ENCODE data around the gene TMIGD1. TPM values are rescaled to one million over a fixed set of nuclear protein-coding genes. Genes with fewer than 3 reads are reported as not detected.

TMIGD1 gene
- total and polyA plus RNA-seq, 10 of the 15 experiments (the other 5 are each of a cell fraction or from before 2014, with no cell fraction given), result not detected

GRCh38 chr17:30363715-30364202, 29.9 kb upstream of the TMIGD1 start (continued):
- TF ChIP-seq, protein P1, sequence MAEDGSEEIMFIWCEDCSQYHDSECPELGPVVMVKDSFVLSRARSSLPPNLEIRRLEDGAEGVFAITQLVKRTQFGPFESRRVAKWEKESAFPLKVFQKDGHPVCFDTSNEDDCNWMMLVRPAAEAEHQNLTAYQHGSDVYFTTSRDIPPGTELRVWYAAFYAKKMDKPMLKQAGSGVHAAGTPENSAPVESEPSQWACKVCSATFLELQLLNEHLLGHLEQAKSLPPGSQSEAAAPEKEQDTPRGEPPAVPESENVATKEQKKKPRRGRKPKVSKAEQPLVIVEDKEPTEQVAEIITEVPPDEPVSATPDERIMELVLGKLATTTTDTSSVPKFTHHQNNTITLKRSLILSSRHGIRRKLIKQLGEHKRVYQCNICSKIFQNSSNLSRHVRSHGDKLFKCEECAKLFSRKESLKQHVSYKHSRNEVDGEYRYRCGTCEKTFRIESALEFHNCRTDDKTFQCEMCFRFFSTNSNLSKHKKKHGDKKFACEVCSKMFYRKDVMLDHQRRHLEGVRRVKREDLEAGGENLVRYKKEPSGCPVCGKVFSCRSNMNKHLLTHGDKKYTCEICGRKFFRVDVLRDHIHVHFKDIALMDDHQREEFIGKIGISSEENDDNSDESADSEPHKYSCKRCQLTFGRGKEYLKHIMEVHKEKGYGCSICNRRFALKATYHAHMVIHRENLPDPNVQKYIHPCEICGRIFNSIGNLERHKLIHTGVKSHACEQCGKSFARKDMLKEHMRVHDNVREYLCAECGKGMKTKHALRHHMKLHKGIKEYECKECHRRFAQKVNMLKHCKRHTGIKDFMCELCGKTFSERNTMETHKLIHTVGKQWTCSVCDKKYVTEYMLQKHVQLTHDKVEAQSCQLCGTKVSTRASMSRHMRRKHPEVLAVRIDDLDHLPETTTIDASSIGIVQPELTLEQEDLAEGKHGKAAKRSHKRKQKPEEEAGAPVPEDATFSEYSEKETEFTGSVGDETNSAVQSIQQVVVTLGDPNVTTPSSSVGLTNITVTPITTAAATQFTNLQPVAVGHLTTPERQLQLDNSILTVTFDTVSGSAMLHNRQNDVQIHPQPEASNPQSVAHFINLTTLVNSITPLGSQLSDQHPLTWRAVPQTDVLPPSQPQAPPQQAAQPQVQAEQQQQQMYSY (CRISPR knock-in tag; IDR thresholded peaks at IDR 0.05), result no peak
- TF ChIP-seq, protein P2, sequence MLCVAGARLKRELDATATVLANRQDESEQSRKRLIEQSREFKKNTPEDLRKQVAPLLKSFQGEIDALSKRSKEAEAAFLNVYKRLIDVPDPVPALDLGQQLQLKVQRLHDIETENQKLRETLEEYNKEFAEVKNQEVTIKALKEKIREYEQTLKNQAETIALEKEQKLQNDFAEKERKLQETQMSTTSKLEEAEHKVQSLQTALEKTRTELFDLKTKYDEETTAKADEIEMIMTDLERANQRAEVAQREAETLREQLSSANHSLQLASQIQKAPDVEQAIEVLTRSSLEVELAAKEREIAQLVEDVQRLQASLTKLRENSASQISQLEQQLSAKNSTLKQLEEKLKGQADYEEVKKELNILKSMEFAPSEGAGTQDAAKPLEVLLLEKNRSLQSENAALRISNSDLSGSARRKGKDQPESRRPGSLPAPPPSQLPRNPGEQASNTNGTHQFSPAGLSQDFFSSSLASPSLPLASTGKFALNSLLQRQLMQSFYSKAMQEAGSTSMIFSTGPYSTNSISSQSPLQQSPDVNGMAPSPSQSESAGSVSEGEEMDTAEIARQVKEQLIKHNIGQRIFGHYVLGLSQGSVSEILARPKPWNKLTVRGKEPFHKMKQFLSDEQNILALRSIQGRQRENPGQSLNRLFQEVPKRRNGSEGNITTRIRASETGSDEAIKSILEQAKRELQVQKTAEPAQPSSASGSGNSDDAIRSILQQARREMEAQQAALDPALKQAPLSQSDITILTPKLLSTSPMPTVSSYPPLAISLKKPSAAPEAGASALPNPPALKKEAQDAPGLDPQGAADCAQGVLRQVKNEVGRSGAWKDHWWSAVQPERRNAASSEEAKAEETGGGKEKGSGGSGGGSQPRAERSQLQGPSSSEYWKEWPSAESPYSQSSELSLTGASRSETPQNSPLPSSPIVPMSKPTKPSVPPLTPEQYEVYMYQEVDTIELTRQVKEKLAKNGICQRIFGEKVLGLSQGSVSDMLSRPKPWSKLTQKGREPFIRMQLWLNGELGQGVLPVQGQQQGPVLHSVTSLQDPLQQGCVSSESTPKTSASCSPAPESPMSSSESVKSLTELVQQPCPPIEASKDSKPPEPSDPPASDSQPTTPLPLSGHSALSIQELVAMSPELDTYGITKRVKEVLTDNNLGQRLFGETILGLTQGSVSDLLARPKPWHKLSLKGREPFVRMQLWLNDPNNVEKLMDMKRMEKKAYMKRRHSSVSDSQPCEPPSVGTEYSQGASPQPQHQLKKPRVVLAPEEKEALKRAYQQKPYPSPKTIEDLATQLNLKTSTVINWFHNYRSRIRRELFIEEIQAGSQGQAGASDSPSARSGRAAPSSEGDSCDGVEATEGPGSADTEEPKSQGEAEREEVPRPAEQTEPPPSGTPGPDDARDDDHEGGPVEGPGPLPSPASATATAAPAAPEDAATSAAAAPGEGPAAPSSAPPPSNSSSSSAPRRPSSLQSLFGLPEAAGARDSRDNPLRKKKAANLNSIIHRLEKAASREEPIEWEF (IDR thresholded peaks at IDR 0.05; ENCODE audit: insufficient replicate concordance, low read depth, low read length), result no peak
- TF ChIP-seq TBL1XR1 (IDR thresholded peaks at IDR 0.05; ENCODE audit: low read depth, low read length), result no peak
- TF ChIP-seq JUND (IDR thresholded peaks at IDR 0.05; ENCODE audit: low read depth, low read length), result no peak
- TF ChIP-seq, protein P3, sequence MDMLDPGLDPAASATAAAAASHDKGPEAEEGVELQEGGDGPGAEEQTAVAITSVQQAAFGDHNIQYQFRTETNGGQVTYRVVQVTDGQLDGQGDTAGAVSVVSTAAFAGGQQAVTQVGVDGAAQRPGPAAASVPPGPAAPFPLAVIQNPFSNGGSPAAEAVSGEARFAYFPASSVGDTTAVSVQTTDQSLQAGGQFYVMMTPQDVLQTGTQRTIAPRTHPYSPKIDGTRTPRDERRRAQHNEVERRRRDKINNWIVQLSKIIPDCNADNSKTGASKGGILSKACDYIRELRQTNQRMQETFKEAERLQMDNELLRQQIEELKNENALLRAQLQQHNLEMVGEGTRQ (IDR thresholded peaks at IDR 0.05; ENCODE audit: borderline replicate concordance, low read depth, low read length), result no peak; the same call in 1 of the 2 replicates
- no peak for TF ChIP-seq PML (IDR thresholded peaks at IDR 0.05; ENCODE audit: low read length)
- TF ChIP-seq LARP7 (IDR thresholded peaks at IDR 0.05), result no peak
- TF ChIP-seq RELB (IDR thresholded peaks at IDR 0.05; ENCODE audit: low read depth), result peak; percentile 96
- TF ChIP-seq TCF7 (IDR thresholded peaks at IDR 0.05; ENCODE audit: borderline replicate concordance), result no peak
- no peak for TF ChIP-seq ELK1 (IDR thresholded peaks at IDR 0.05; ENCODE audit: low read depth, low read length)
- TF ChIP-seq RAD51 (IDR thresholded peaks at IDR 0.05), result 0 out of 2 replicates have a peak, but pooled peaks have one; percentile 30
- TF ChIP-seq ZBTB4 (CRISPR knock-in tag; IDR thresholded peaks at IDR 0.05), result no peak
- no peak for TF ChIP-seq FOXK2 (IDR thresholded peaks at IDR 0.05)
- TF ChIP-seq MTA3 (IDR thresholded peaks at IDR 0.05; ENCODE audit: borderline replicate concordance, low read length), result peak; percentile 86; the same call in 1 of the 2 replicates

All from GM12878 (cell line).